ENCODE measurements around the gene ALLC.
"Not testable (repeated sequence)": the region's sequence is repeated elsewhere in the genome, so short reads cannot be mapped to it uniquely, and the experiment has no call there.

ALLC gene

GRCh38 chr2:3617198-3617890 is 40.7 kb upstream of the ALLC start:
- H3K9ac ChIP-seq (ENCODE audit: insufficient read length) = no peak overlapping the region
- H3K27ac ChIP-seq = no peak overlapping the region
- no peaks in the 10 kb centered on the region for H3K9me3 ChIP-seq (ENCODE audit: low read depth, low read length)
- no peak for DNase-seq (ENCODE audit: low read depth, low spot score)
- H3K36me3 ChIP-seq (ENCODE audit: insufficient read depth, low read length) = no peaks in the 10 kb centered on the region
- H3K4me3 ChIP-seq = no peak overlapping the region
- TF ChIP-seq FOXP2 (optimal IDR thresholded peaks at IDR 0.05; ENCODE audit: control extremely low read depth, extremely low read length, insufficient read depth) (no peak), EZH2 (IDR thresholded peaks at IDR 0.05) (no peak)

- Histone ChIP-seq H3K9ac (ENCODE audit: insufficient read length) (no peak overlapping the region), H3K27ac (no peak overlapping the region), H3K4me3 (no peak overlapping the region), H3K36me3 (ENCODE audit: insufficient read depth, low read length) (no peaks in the 10 kb centered on the region), H3K9me3 (ENCODE audit: low read depth, low read length) (no peaks in the 10 kb centered on the region; the same call in 1 of the 2 replicates)
- no peak for DNase-seq (ENCODE audit: low read depth, low spot score)
- TF ChIP-seq POLR2AphosphoS5 (IDR thresholded peaks at IDR 0.05; ENCODE audit: borderline replicate concordance, low read depth, low read length) (no peak), EZH2 (IDR thresholded peaks at IDR 0.05) (no peak), FOXP2 (optimal IDR thresholded peaks at IDR 0.05; ENCODE audit: control extremely low read depth, extremely low read length, insufficient read depth) (no peak)
Observed at GRCh38 chr2:3618367-3618766, 39.6 kb upstream of the ALLC start.

- H3K9ac ChIP-seq (ENCODE audit: insufficient read length) = no peak overlapping the region
- no peak overlapping the region for H3K27ac ChIP-seq
- no peak overlapping the region for H3K4me3 ChIP-seq
- H3K9me3 ChIP-seq (ENCODE audit: low read depth, low read length) = no peaks in the 10 kb centered on the region; the same call in 1 of the 2 replicates
- TF ChIP-seq POLR2AphosphoS5 (IDR thresholded peaks at IDR 0.05; ENCODE audit: borderline replicate concordance, low read depth, low read length) = no peak
- no peaks in the 10 kb centered on the region for H3K36me3 ChIP-seq (ENCODE audit: insufficient read depth, low read length)
- no peak for DNase-seq (ENCODE audit: low read depth, low spot score)
Observed at GRCh38 chr2:3619033-3619432, 39.0 kb upstream of the ALLC start.

GRCh38 chr2:3619661-3620060 is 38.3 kb upstream of the ALLC start:
- not testable (repeated sequence) for H3K27ac ChIP-seq

GRCh38 chr2:3620834-3621233 is 37.2 kb upstream of the ALLC start:
- H3K9ac ChIP-seq (ENCODE audit: insufficient read length) = no peak overlapping the region
- DNase-seq (ENCODE audit: low read depth, low spot score) = no peak

More at GRCh38 chr2:3619661-3620060, 38.3 kb upstream of the ALLC start:
- H3K36me3 ChIP-seq (ENCODE audit: insufficient read depth, low read length); H3K9ac ChIP-seq (ENCODE audit: insufficient read length); H3K4me3 ChIP-seq; H3K9me3 ChIP-seq (ENCODE audit: low read depth, low read length); DNase-seq (ENCODE audit: low read depth, low spot score): not testable (repeated sequence)

GRCh38 chr2:3622967-3623366 is 35.0 kb upstream of the ALLC start:
- DNase-seq (ENCODE audit: low read depth, low spot score) = no peak
- H3K9me3 ChIP-seq (ENCODE audit: low read depth, low read length) = no peaks in the 10 kb centered on the region; the same call in 1 of the 2 replicates
- no peak overlapping the region for H3K27ac ChIP-seq
- H3K9ac ChIP-seq (ENCODE audit: insufficient read length) = no peak overlapping the region
- H3K36me3 ChIP-seq (ENCODE audit: insufficient read depth, low read length) = no peaks in the 10 kb centered on the region
- TF ChIP-seq FOXP2 (optimal IDR thresholded peaks at IDR 0.05; ENCODE audit: control extremely low read depth, extremely low read length, insufficient read depth) (no peak), POLR2AphosphoS5 (IDR thresholded peaks at IDR 0.05; ENCODE audit: borderline replicate concordance, low read depth, low read length) (no peak), EZH2 (IDR thresholded peaks at IDR 0.05) (no peak)
- no peak overlapping the region for H3K4me3 ChIP-seq

More at GRCh38 chr2:3620834-3621233, 37.2 kb upstream of the ALLC start:
- TF ChIP-seq EZH2 (IDR thresholded peaks at IDR 0.05) (no peak), POLR2AphosphoS5 (IDR thresholded peaks at IDR 0.05; ENCODE audit: borderline replicate concordance, low read depth, low read length) (no peak), FOXP2 (optimal IDR thresholded peaks at IDR 0.05; ENCODE audit: control extremely low read depth, extremely low read length, insufficient read depth) (no peak)
- Histone ChIP-seq H3K9me3 (ENCODE audit: low read depth, low read length) (no peaks in the 10 kb centered on the region; the same call in 1 of the 2 replicates), H3K36me3 (ENCODE audit: insufficient read depth, low read length) (no peaks in the 10 kb centered on the region), H3K4me3 (no peak overlapping the region), H3K27ac (no peak overlapping the region)

- H3K4me3 ChIP-seq = no peak overlapping the region
- H3K9ac ChIP-seq (ENCODE audit: insufficient read length) = no peak overlapping the region
- H3K9me3 ChIP-seq (ENCODE audit: low read depth, low read length) = no peaks in the 10 kb centered on the region; the same call in 1 of the 2 replicates
- no peak overlapping the region for H3K27ac ChIP-seq
- no peak for DNase-seq (ENCODE audit: low read depth, low spot score)
- TF ChIP-seq FOXP2 (optimal IDR thresholded peaks at IDR 0.05; ENCODE audit: control extremely low read depth, extremely low read length, insufficient read depth) (no peak), EZH2 (IDR thresholded peaks at IDR 0.05) (no peak), POLR2AphosphoS5 (IDR thresholded peaks at IDR 0.05; ENCODE audit: borderline replicate concordance, low read depth, low read length) (no peak)
- H3K36me3 ChIP-seq (ENCODE audit: insufficient read depth, low read length) = no peaks in the 10 kb centered on the region
Observed at GRCh38 chr2:3624059-3624794, 33.8 kb upstream of the ALLC start.

GRCh38 chr2:3625186-3625585 is 32.8 kb upstream of the ALLC start:
- no peak overlapping the region for H3K9ac ChIP-seq (ENCODE audit: insufficient read length)
- H3K4me3 ChIP-seq = no peak overlapping the region
- DNase-seq (ENCODE audit: low read depth, low spot score) = no peak
- H3K36me3 ChIP-seq (ENCODE audit: insufficient read depth, low read length) = no peaks in the 10 kb centered on the region
- no peak for TF ChIP-seq EZH2 (IDR thresholded peaks at IDR 0.05)
- no peak for TF ChIP-seq FOXP2 (optimal IDR thresholded peaks at IDR 0.05; ENCODE audit: control extremely low read depth, extremely low read length, insufficient read depth)
- no peak for TF ChIP-seq POLR2AphosphoS5 (IDR thresholded peaks at IDR 0.05; ENCODE audit: borderline replicate concordance, low read depth, low read length)
- no peak overlapping the region for H3K27ac ChIP-seq
- H3K9me3 ChIP-seq (ENCODE audit: low read depth, low read length) = no peaks in the 10 kb centered on the region; the same call in 1 of the 2 replicates

All from SK-N-MC (cell line).